A549 treated with CpdA at 1 μM for 4 hours (cell line): ENCODE data around the gene SIGLEC8. TPM values are rescaled to one million over a fixed set of nuclear protein-coding genes. Genes with fewer than 3 reads are reported as not detected.

ENCODE experiments used
- total RNA-seq: library from RNA; stranded (reverse); fragments of 200-300 nt; extraction: Qiagen RNA extraction; gene quantifications from 5 replicates; pipeline ENCODE4 v1.2.3, GENCODE V29; 2022; ENCODE audit warnings: low read depth

SIGLEC8 gene
- total RNA-seq: not detected in 5 replicates

GRCh38 chr19:51458051-51458645 is at the start of gene SIGLEC8:
Gene SIGLEC8, minus strand, starts transcription at chr19:51458454. Its CDS starts 67 bp downstream, at chr19:51458387.

GRCh38 chr19:51501594-51502263 is 43.5 kb upstream of the SIGLEC8 start, which contains the start of gene SIGLEC12:
Gene SIGLEC12, minus strand, starts transcription at chr19:51501800. Its CDS starts 67 bp downstream, at chr19:51501733.

GRCh38 chr19:51478381-51479234 is 20.4 kb upstream of the SIGLEC8 start, which contains the start of gene CEACAM18:
Gene CEACAM18, plus strand, starts transcription at chr19:51478539.

DNA sequence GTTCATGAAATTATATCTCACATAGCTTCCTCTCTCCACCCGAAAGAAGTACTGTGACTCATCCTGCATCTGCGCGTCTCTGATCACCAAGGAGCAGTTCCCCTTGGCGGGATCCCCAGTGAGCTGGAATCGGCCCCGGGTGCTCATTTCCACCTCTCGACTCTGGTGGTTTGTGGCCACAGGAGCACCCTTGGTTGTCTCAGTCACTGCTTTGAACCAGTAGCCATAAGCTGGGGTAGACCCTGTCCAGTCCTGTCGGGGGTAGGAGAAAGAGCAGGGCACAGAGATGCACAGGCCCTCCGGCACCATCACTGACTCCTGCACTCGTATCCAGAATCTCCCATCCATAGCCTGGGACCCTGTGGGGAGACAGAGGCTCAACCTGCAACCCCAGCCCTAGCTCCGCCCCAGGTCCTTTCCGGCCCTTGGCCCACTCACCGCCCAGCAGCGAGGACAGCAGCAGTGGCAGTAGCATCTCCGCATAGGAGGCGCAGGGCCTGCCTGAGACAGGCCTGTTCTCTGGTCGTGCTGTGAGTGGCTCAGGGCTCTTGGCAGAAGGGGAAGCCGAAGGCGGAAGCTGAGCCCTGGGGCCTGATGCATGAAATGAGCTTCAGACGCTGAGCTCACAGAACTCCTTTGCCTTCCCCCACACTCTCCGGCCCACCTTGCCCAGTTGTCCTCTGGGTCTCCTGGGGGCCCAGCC is 41.0 kb downstream of the SIGLEC8 start, which contains the start of gene SIGLEC10:
Gene SIGLEC10 (minus strand): TSS at position 536 of the 703 bp plus-strand sequence. CDS start 61 bp downstream, at position 475.

Other genes starting within 250 kb of the SIGLEC8 start
- gene CD33, start 233.4 kb downstream of the SIGLEC8 start, total RNA-seq: 0.08 TPM in 1 of 5 replicates, not detected in the others
- not detected in 5 replicates for gene SIGLECL1, start 207.4 kb downstream of the SIGLEC8 start, total RNA-seq
- 0.02 to 0.06 TPM (median 0.05 TPM) in 3 of 5 replicates, not detected in the others for gene IGLON5, start 146.8 kb downstream of the SIGLEC8 start, total RNA-seq
- 6.7 to 10.1 TPM (median 9.5 TPM) in 5 replicates for gene VSIG10L, start 116.3 kb downstream of the SIGLEC8 start, total RNA-seq
- 204 to 234 TPM (median 218 TPM) in 5 replicates for gene ETFB, start 92.1 kb downstream of the SIGLEC8 start, total RNA-seq
- 4.7 to 10.1 TPM (median 9.9 TPM) in 5 replicates for gene CLDND2, start 89.5 kb downstream of the SIGLEC8 start, total RNA-seq
- not detected in 5 replicates for gene NKG7, start 85.8 kb downstream of the SIGLEC8 start, total RNA-seq
- not detected in 5 replicates for gene LIM2, start 70.5 kb downstream of the SIGLEC8 start, total RNA-seq
- not detected in 5 replicates for gene C19orf84, start 67.9 kb downstream of the SIGLEC8 start, total RNA-seq
- gene SIGLEC10, start 40.8 kb downstream of the SIGLEC8 start, total RNA-seq: not detected in 5 replicates
- gene CEACAM18, start 20.1 kb upstream of the SIGLEC8 start, total RNA-seq: not detected in 5 replicates
- gene SIGLEC12, start 43.3 kb upstream of the SIGLEC8 start, total RNA-seq: not detected in 5 replicates
- gene SIGLEC6, start 73.2 kb upstream of the SIGLEC8 start, total RNA-seq: not detected in 5 replicates
- 4.2 to 5.6 TPM (median 4.3 TPM) in 5 replicates for gene ZNF175, start 112.8 kb upstream of the SIGLEC8 start, total RNA-seq
- not detected in 5 replicates for gene SIGLEC5, start 171.9 kb upstream of the SIGLEC8 start, total RNA-seq
- 0.03 to 0.20 TPM in 2 of 5 replicates, not detected in the others for gene SIGLEC14, start 188.4 kb upstream of the SIGLEC8 start, total RNA-seq
- gene SPACA6, start 234.9 kb upstream of the SIGLEC8 start, total RNA-seq: 7.8 to 17.5 TPM (median 11.3 TPM) in 5 replicates